SU-DHL-6 (cell line): ENCODE measurements around the gene CTNNA2.

Source experiments
- H2AFZ ChIP-seq: fragments of 200-600 bp; sonication (generic); 2 replicates; pipeline ENCODE4 v1.6.1; 2014; ENCODE audit warnings: low read depth, mild to moderate bottlenecking, moderate library complexity, mixed read lengths, antibody characterized with exemption, low read length; ENCODE audit not compliant: severe bottlenecking
- H3F3A ChIP-seq: fragments of 200-600 bp; shearing (Covaris generic); 2 replicates; pipeline ENCODE4 v1.6.0; 2016; ENCODE audit warnings: antibody characterized with exemption, mild to moderate bottlenecking; ENCODE audit not compliant: insufficient read depth
- H3K27ac ChIP-seq: fragments of 200-600 bp; sonication (generic); 2 replicates; pipeline ENCODE4 v1.5.1; 2016; ENCODE audit warnings: low read depth, mild to moderate bottlenecking, low read length, moderate library complexity, mixed read lengths
- H3K27me3 ChIP-seq: fragments of 200-600 bp; sonication (generic), shearing (Covaris generic); 2 replicates; pipeline ENCODE4 v1.6.0; 2014; ENCODE audit warnings: mild to moderate bottlenecking, low read length
- H3K36me3 ChIP-seq: fragments of 200-600 bp; sonication (generic); 2 replicates; pipeline ENCODE4 v1.6.1; 2014; ENCODE audit warnings: mild to moderate bottlenecking, low read length, mixed read lengths
- H3K4me2 ChIP-seq: fragments of 300-600, 200-600 bp; shearing (Covaris generic), sonication (generic); 2 replicates; pipeline ENCODE4 v1.6.0; 2014; ENCODE audit warnings: low read length, low read depth, mild to moderate bottlenecking; ENCODE audit not compliant: poor library complexity, severe bottlenecking
- H3K4me3 ChIP-seq: fragments of 200-600 bp; sonication (generic); 2 replicates; pipeline ENCODE4 v1.5.1; 2014; ENCODE audit warnings: antibody characterized with exemption, low read length, mild to moderate bottlenecking, mixed read lengths; ENCODE audit not compliant: insufficient read depth, poor library complexity, severe bottlenecking
- H3K79me2 ChIP-seq: fragments of 200-600 bp; sonication (generic); 2 replicates; pipeline ENCODE4 v1.6.1; 2014; ENCODE audit warnings: mild to moderate bottlenecking, low read length, moderate library complexity; ENCODE audit not compliant: insufficient read depth
- H3K9ac ChIP-seq: fragments of 200-600 bp; sonication (generic); 2 replicates; pipeline ENCODE4 v1.7.0; 2014; ENCODE audit warnings: mild to moderate bottlenecking, low read length
- H3K9me2 ChIP-seq: fragments of 200-600 bp; sonication (generic); replicated peaks from 2 replicates; pipeline ENCODE4 v1.6.1; 2014; ENCODE audit warnings: low read length; ENCODE audit not compliant: insufficient read depth
- H3K9me3 ChIP-seq: fragments of 200-600 bp; sonication (generic); 2 replicates; pipeline ENCODE4 v1.6.1; 2014; ENCODE audit warnings: low read length, mixed read lengths; ENCODE audit not compliant: insufficient read depth
- H4K20me1 ChIP-seq: fragments of 200-600 bp; sonication (generic); 2 replicates; pipeline ENCODE4 v1.6.1; 2014; ENCODE audit warnings: low read depth, mild to moderate bottlenecking, antibody characterized with exemption, low read length, moderate library complexity, mixed read lengths
- EZH2phosphoT487 ChIP-seq: fragments of 200-600 bp; sonication (generic), shearing (Covaris generic); conservative IDR thresholded peaks from 2 replicates; pipeline ENCODE4 v1.6.1; 2018; ENCODE audit warnings: mild to moderate bottlenecking, antibody characterized with exemption, low read length, moderate library complexity, mixed read lengths
- TF ChIP-seq, protein P1 (sequence below): fragments of 200-600 bp; sonication (generic); IDR thresholded peaks from one replicate; pipeline ENCODE4 v1.5.1; 2017; ENCODE audit warnings: antibody characterized with exemption, mild to moderate bottlenecking, low read length, moderate library complexity; ENCODE audit not compliant: insufficient read depth, poor library complexity, severe bottlenecking

The CTNNA2 gene

DNA sequence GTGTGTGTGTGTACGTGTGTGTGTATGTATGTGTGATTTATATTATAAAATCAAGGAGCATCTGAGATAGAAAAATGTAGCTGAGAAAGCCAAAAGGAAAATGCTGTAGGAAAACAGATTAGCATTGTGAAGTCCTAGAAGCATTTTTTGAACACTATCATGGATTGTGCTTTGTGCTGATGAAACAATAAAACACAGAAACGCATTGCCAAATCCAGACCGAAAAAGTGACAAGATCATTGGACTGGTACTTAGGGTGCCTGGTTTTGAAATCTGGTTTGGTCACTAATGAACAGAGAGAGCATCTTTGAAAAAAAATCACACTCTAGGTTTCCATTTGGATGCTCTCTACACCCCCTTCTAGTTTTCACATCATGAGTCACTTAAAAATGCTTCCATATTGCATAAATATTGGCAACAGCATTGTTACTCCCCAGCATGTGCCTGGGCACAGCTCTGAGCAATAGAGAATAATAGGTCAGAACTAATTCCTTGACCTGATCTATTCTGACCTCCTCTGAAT, 1006.3 kb downstream of the CTNNA2 start:
- no peak for TF ChIP-seq EZH2phosphoT487
- TF ChIP-seq, protein P1, sequence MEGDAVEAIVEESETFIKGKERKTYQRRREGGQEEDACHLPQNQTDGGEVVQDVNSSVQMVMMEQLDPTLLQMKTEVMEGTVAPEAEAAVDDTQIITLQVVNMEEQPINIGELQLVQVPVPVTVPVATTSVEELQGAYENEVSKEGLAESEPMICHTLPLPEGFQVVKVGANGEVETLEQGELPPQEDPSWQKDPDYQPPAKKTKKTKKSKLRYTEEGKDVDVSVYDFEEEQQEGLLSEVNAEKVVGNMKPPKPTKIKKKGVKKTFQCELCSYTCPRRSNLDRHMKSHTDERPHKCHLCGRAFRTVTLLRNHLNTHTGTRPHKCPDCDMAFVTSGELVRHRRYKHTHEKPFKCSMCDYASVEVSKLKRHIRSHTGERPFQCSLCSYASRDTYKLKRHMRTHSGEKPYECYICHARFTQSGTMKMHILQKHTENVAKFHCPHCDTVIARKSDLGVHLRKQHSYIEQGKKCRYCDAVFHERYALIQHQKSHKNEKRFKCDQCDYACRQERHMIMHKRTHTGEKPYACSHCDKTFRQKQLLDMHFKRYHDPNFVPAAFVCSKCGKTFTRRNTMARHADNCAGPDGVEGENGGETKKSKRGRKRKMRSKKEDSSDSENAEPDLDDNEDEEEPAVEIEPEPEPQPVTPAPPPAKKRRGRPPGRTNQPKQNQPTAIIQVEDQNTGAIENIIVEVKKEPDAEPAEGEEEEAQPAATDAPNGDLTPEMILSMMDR = no peak
- Histone ChIP-seq H3K4me3 (no peak overlapping the region), H3K4me2 (no peak overlapping the region), H3K27ac (no peak overlapping the region), H3K9ac (no peak overlapping the region), H3F3A (no peaks in the 10 kb centered on the region), H3K9me3 (no peaks in the 10 kb centered on the region), H3K36me3 (no peaks in the 10 kb centered on the region), H2AFZ (no peak overlapping the region), H3K79me2 (no peaks in the 10 kb centered on the region), H3K27me3 (no peaks in the 10 kb centered on the region), H4K20me1 (no peaks in the 10 kb centered on the region), H3K9me2 (no peaks in the 10 kb centered on the region)

DNA sequence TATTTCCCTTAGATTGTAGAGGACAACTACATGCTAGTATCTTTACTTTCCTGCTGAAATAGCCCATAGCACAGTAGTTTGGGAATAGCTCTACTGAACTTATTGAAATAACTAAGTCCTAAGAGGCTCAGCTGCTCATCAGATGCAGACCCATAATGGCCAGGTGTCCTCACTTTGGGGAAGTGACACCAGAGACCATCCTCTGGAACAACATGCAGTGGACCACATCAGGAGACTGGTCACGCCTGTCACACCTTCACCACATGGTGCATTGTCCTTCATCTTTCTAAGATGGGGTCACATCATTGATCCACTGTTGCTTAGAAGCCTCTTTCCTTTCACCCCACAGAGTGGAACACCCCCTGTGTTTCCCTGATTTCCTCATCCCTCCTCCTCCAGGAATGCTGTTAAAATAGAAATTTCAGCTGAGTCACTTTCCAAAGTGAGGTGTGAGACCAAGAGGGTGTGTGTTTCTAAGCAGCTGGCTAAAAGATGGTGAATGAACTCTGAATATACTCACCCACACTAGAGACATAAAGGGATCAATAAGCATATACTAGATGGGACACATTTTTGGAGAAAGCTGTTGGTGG, 1006.9 kb downstream of the CTNNA2 start:
- Histone ChIP-seq H3K4me2 (no peak overlapping the region), H2AFZ (no peak overlapping the region), H3K27me3 (no peaks in the 10 kb centered on the region), H3K9me2 (no peaks in the 10 kb centered on the region), H3K4me3 (no peak overlapping the region), H3K27ac (no peak overlapping the region), H3K36me3 (no peaks in the 10 kb centered on the region), H3K79me2 (no peaks in the 10 kb centered on the region), H4K20me1 (no peaks in the 10 kb centered on the region), H3K9ac (no peak overlapping the region), H3F3A (no peaks in the 10 kb centered on the region), H3K9me3 (no peaks in the 10 kb centered on the region)
- no peak for TF ChIP-seq EZH2phosphoT487
- TF ChIP-seq, protein P1 = no peak

DNA sequence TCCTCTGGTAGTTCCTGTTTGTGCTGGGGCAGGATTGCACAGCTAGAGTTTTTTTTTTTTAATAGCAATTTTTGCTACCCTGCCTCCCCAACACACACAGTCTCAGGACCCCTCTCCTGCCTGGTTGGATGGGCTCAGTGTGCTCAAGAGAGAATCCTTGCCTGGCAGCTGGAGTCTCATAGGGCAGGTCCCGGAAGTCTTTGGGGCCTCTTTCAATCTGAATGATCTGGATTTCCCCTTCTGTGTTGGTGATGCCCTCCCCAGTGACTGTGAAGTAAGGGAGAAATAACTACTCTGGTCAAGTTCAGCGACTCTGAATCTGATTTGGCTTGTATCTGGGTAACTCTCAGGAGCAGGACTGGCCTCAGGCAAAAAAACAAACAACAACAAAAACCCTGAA, 1012.3 kb downstream of the CTNNA2 start:
- Histone ChIP-seq H3K27ac (no peak overlapping the region), H3F3A (no peaks in the 10 kb centered on the region), H3K79me2 (no peaks in the 10 kb centered on the region), H3K9me3 (no peaks in the 10 kb centered on the region), H2AFZ (no peak overlapping the region), H3K4me2 (no peak overlapping the region), H4K20me1 (no peaks in the 10 kb centered on the region), H3K27me3 (no peaks in the 10 kb centered on the region), H3K4me3 (no peak overlapping the region), H3K9ac (no peak overlapping the region), H3K9me2 (no peaks in the 10 kb centered on the region), H3K36me3 (no peaks in the 10 kb centered on the region)
- TF ChIP-seq, protein P1 = no peak
- TF ChIP-seq EZH2phosphoT487 = no peak
